PC-9 (cell line): ENCODE data around the gene TOGARAM2.

Source experiments
- EZH2 ChIP-seq: fragments of 200-600 bp; sonication (generic); IDR thresholded peaks from 2 replicates; pipeline ENCODE4 v1.8.0; 2017; ENCODE audit warnings: antibody characterized with exemption, low read depth
- TF ChIP-seq, protein P1 (sequence below): fragments of 200-600 bp; sonication (generic); conservative IDR thresholded peaks from 2 replicates; pipeline ENCODE4 v1.6.1; 2017; ENCODE audit warnings: mixed run types, antibody characterized with exemption, mild to moderate bottlenecking, moderate library complexity

DNA sequence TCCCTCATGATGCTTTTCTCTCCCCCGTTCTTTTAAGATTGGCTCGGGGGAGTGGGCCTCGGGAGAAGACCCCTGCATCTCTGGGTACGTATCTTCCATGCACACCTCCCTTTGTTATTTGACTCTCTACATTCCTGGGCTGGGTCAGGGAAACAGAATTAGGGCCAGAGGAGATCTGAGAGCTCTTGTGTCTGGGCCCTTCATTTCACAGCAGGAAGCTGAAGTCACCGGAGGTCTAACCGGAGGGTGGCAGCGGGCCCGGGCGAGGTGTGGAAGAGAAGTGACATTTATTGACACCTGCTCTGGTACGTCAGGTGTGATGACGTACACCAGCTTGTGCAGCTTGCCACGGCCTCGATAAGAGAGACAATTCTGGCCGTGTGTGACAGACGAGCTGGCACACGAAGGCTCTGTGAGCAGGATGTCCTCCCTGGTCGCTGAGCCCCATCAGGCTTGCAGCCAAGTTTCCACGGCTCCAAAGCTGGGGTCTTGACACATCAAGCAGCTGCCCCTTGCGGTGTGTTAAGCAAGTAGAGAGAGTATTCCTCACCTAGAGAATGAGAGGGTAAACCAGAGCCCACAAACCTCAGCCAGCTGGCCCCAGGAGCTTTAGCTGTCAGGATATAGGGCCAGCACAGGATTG is 30.4 kb downstream of the TOGARAM2 start:
- TF ChIP-seq EZH2, result no peak
- TF ChIP-seq, protein P1, sequence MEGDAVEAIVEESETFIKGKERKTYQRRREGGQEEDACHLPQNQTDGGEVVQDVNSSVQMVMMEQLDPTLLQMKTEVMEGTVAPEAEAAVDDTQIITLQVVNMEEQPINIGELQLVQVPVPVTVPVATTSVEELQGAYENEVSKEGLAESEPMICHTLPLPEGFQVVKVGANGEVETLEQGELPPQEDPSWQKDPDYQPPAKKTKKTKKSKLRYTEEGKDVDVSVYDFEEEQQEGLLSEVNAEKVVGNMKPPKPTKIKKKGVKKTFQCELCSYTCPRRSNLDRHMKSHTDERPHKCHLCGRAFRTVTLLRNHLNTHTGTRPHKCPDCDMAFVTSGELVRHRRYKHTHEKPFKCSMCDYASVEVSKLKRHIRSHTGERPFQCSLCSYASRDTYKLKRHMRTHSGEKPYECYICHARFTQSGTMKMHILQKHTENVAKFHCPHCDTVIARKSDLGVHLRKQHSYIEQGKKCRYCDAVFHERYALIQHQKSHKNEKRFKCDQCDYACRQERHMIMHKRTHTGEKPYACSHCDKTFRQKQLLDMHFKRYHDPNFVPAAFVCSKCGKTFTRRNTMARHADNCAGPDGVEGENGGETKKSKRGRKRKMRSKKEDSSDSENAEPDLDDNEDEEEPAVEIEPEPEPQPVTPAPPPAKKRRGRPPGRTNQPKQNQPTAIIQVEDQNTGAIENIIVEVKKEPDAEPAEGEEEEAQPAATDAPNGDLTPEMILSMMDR, result no peak
